GM12801 (cell line): ENCODE results near the gene SLC28A2.

ENCODE experiments used
- CTCF ChIP-seq: IDR thresholded peaks from one replicate; pipeline ENCODE4 v1.5.1; 2011; ENCODE audit warnings: control low read depth; ENCODE audit not compliant: insufficient read length; ENCODE audit errors: extremely low read depth

The SLC28A2 gene

GRCh38 chr15:45251888-45252287 is at the start of gene SLC28A2:
Gene SLC28A2 (plus strand): TSS chr15:45252234. CDS start chr15:45253216, 982 bp downstream.
- TF ChIP-seq CTCF, result no peak

- TF ChIP-seq CTCF, result no peak
Observed at GRCh38 chr15:45203182-45203581, 48.9 kb upstream of the SLC28A2 start.

GRCh38 chr15:45205192-45205591 is 46.8 kb upstream of the SLC28A2 start:
- peak; percentile 39 for TF ChIP-seq CTCF

GRCh38 chr15:45212493-45212892 is 39.5 kb upstream of the SLC28A2 start:
- no peak for TF ChIP-seq CTCF

GRCh38 chr15:45221053-45221599 is 30.9 kb upstream of the SLC28A2 start:
- no peak for TF ChIP-seq CTCF

GRCh38 chr15:45221967-45222366 is 30.1 kb upstream of the SLC28A2 start:
- no peak for TF ChIP-seq CTCF

GRCh38 chr15:45224621-45225217 is 27.3 kb upstream of the SLC28A2 start:
- TF ChIP-seq CTCF, result no peak
